Neural cell (in vitro differentiated cells): ENCODE measurements around the gene C10orf143. TPM values are rescaled to one million over a fixed set of nuclear protein-coding genes. Genes with fewer than 3 reads are reported as not detected.
A peak's percentile ranks its signal among the peaks of the same experiment; 100 is the strongest.

Experiments used
- H2AFZ ChIP-seq: fragments of 200-600, 300-800 bp; sonication (generic), shearing (Covaris generic); 2 replicates; pipeline ENCODE4 v1.6.0; 2014; ENCODE audit warnings: low read depth, mild to moderate bottlenecking, antibody characterized with exemption, low read length, moderate library complexity
- H3F3A ChIP-seq: fragments of 200-600 bp; shearing (Covaris generic); 2 replicates; pipeline ENCODE4 v1.6.1; 2016; ENCODE audit warnings: mild to moderate bottlenecking, moderate library complexity, mixed read lengths, antibody characterized with exemption, low read length; ENCODE audit not compliant: insufficient read depth, poor library complexity, severe bottlenecking
- H3K27ac ChIP-seq: fragments of 200-600, 300-800 bp; sonication (generic), shearing (Covaris generic); 2 replicates; pipeline ENCODE4 v1.5.1; 2014; ENCODE audit warnings: mild to moderate bottlenecking, low read length, moderate library complexity
- H3K27me3 ChIP-seq: fragments of 300-800, 200-600 bp; sonication (generic), shearing (Covaris generic); 2 replicates; pipeline ENCODE4 v1.6.0; 2014; ENCODE audit warnings: mild to moderate bottlenecking, low read depth, low read length, moderate library complexity; ENCODE audit not compliant: insufficient read depth
- H3K36me3 ChIP-seq: fragments of 300-800, 200-600 bp; sonication (generic), shearing (Covaris generic); 2 replicates; pipeline ENCODE4 v1.5.1; 2014; ENCODE audit warnings: mild to moderate bottlenecking, antibody characterized with exemption, low read length, moderate library complexity; ENCODE audit not compliant: insufficient read depth
- H3K4me2 ChIP-seq: fragments of 300-800, 200-600 bp; sonication (generic), shearing (Covaris generic); 2 replicates; pipeline ENCODE4 v1.6.0; 2014; ENCODE audit warnings: mild to moderate bottlenecking, low read length
- H3K4me3 ChIP-seq: fragments of 300-800, 200-600 bp; sonication (generic), shearing (Covaris generic); 2 replicates; pipeline ENCODE4 v1.5.1; 2014; ENCODE audit warnings: mild to moderate bottlenecking, low read length, moderate library complexity
- H3K79me2 ChIP-seq: fragments of 200-600 bp; shearing (Covaris generic); replicated peaks from 2 replicates; pipeline ENCODE4 v1.6.0; 2014; ENCODE audit warnings: mild to moderate bottlenecking, low read length, moderate library complexity; ENCODE audit not compliant: insufficient read depth
- H3K9ac ChIP-seq: fragments of 300-800, 200-600 bp; sonication (generic), shearing (Covaris generic); 2 replicates; pipeline ENCODE4 v1.6.1; 2016; ENCODE audit warnings: mild to moderate bottlenecking, low read length, mixed read lengths
- H3K9me2 ChIP-seq: fragments of 200-600 bp; shearing (Covaris generic); 2 replicates; pipeline ENCODE4 v1.6.1; 2016; ENCODE audit warnings: mild to moderate bottlenecking, low read length, mixed read lengths; ENCODE audit not compliant: insufficient read depth
- H3K9me3 ChIP-seq: fragments of 200-600, 300-800 bp; sonication (generic), shearing (Covaris generic); 2 replicates; pipeline ENCODE4 v1.6.1; 2016; ENCODE audit warnings: mild to moderate bottlenecking, mixed run types, low read length, moderate library complexity, mixed read lengths
- H4K20me1 ChIP-seq: fragments of 200-600 bp; shearing (Covaris generic); 2 replicates; pipeline ENCODE4 v1.6.1; 2016; ENCODE audit warnings: mild to moderate bottlenecking, mixed run types; ENCODE audit not compliant: insufficient read depth
- EP300 ChIP-seq: fragments of 450-650 bp; conservative IDR thresholded peaks from 2 replicates; pipeline ENCODE4 v1.6.1; 2014; ENCODE audit warnings: antibody characterized with exemption, mild to moderate bottlenecking, moderate library complexity; ENCODE audit not compliant: poor library complexity, severe bottlenecking
- EZH2 ChIP-seq: fragments of 200-600, 300-800 bp; shearing (Covaris generic), sonication (generic); IDR thresholded peaks from 2 replicates; pipeline ENCODE4 v1.6.1; 2014; ENCODE audit warnings: antibody characterized with exemption, low read length, borderline replicate concordance, mild to moderate bottlenecking; ENCODE audit not compliant: insufficient read depth, poor library complexity, severe bottlenecking
- MXI1 ChIP-seq: fragments of 450-650 bp; conservative IDR thresholded peaks from 2 replicates; pipeline ENCODE4 v1.6.1; 2014; ENCODE audit warnings: antibody characterized with exemption, mild to moderate bottlenecking; ENCODE audit not compliant: poor library complexity, severe bottlenecking
- POLR2AphosphoS5 ChIP-seq: IDR thresholded peaks from 2 replicates; pipeline ENCODE4 v1.6.1; 2012
- RAD21 ChIP-seq: fragments of 450-650 bp; conservative IDR thresholded peaks from 2 replicates; pipeline ENCODE4 v1.6.1; 2014; ENCODE audit warnings: antibody characterized with exemption, mild to moderate bottlenecking, moderate library complexity
- SMC3 ChIP-seq: fragments of 450-650 bp; conservative IDR thresholded peaks from 2 replicates; pipeline ENCODE4 v1.6.1; 2014; ENCODE audit warnings: antibody characterized with exemption, mild to moderate bottlenecking, moderate library complexity; ENCODE audit not compliant: poor library complexity
- TAF1 ChIP-seq: IDR thresholded peaks from 2 replicates; pipeline ENCODE4 v1.6.1; 2012; ENCODE audit warnings: low read depth
- polyA plus RNA-seq: library from polyadenylated mRNA; depleted of rRNA; stranded (reverse); fragments of >200 nt; gene quantifications from 2 replicates; pipeline ENCODE4 v1.2.3, GENCODE V29; 2014
- TF ChIP-seq, protein P1 (sequence below): fragments of 450-650 bp; IDR thresholded peaks from 2 replicates; pipeline ENCODE4 v1.5.1; 2014; ENCODE audit warnings: antibody characterized with exemption, mild to moderate bottlenecking, moderate library complexity; ENCODE audit not compliant: poor library complexity, severe bottlenecking
- TF ChIP-seq, protein P2 (sequence below): IDR thresholded peaks from 2 replicates; pipeline ENCODE4 v1.6.1; 2012; ENCODE audit warnings: borderline replicate concordance

Gene C10orf143
- polyA plus RNA-seq, 1 donor from 2014 or later: 1.4 TPM

DNA sequence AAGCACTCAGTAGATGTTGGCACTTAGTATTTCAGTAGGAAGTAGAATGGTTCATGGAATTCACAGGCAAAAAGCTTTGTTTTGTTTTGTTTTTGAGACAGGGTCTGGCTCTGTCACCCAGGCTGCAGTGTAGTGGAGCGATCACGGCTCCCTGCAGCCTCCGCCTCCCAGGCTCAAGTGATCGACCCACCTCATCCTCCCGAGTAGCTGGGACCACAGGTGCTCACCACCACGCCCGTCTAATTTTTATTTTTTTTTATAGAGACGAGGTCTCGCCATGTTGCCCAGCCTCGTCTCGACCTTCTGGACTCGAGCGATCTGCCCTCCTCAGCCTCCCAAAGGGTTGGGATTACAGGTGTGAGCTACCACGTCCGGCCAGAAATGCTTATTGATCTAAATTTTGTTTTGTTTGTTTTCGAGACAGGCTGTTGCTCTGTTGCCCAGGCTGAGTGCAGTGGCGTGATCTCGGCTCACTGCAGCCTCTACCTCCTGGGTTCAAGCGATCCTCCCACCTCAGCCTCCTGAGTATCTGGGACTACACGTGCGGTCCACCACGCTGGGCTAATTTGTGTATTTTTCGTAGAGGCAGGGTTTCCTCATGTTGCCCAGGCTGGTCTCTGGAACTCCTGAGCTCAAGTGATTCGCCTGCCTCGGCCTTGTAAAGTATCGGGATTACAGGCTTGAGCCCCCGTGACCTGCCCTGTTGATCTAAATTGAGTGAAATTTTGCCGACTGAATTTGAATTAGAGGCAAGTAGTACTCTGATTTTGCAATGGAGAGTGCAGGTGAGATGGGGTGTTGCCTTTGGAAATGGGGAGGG lies 27.2 kb upstream of the C10orf143 start:
- no peaks in the 10 kb centered on the region for H3K9me3 ChIP-seq
- H2AFZ ChIP-seq: no peak overlapping the region
- H3K79me2 ChIP-seq: peaks cover 49% of the 10 kb centered on the region
- peak overlapping the region; percentile 91 for H3K4me3 ChIP-seq
- no peaks in the 10 kb centered on the region for H4K20me1 ChIP-seq
- no peak overlapping the region for H3K27ac ChIP-seq
- H3K9ac ChIP-seq: peak overlapping the region; percentile 79
- no peaks in the 10 kb centered on the region for H3K9me2 ChIP-seq
- no peaks in the 10 kb centered on the region for H3K27me3 ChIP-seq
- TF ChIP-seq EZH2: no peak
- TF ChIP-seq EP300: no peak
- TF ChIP-seq, protein P1, sequence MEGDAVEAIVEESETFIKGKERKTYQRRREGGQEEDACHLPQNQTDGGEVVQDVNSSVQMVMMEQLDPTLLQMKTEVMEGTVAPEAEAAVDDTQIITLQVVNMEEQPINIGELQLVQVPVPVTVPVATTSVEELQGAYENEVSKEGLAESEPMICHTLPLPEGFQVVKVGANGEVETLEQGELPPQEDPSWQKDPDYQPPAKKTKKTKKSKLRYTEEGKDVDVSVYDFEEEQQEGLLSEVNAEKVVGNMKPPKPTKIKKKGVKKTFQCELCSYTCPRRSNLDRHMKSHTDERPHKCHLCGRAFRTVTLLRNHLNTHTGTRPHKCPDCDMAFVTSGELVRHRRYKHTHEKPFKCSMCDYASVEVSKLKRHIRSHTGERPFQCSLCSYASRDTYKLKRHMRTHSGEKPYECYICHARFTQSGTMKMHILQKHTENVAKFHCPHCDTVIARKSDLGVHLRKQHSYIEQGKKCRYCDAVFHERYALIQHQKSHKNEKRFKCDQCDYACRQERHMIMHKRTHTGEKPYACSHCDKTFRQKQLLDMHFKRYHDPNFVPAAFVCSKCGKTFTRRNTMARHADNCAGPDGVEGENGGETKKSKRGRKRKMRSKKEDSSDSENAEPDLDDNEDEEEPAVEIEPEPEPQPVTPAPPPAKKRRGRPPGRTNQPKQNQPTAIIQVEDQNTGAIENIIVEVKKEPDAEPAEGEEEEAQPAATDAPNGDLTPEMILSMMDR: no peak
- TF ChIP-seq POLR2AphosphoS5: no peak
- no peak for TF ChIP-seq TAF1
- TF ChIP-seq, protein P2, sequence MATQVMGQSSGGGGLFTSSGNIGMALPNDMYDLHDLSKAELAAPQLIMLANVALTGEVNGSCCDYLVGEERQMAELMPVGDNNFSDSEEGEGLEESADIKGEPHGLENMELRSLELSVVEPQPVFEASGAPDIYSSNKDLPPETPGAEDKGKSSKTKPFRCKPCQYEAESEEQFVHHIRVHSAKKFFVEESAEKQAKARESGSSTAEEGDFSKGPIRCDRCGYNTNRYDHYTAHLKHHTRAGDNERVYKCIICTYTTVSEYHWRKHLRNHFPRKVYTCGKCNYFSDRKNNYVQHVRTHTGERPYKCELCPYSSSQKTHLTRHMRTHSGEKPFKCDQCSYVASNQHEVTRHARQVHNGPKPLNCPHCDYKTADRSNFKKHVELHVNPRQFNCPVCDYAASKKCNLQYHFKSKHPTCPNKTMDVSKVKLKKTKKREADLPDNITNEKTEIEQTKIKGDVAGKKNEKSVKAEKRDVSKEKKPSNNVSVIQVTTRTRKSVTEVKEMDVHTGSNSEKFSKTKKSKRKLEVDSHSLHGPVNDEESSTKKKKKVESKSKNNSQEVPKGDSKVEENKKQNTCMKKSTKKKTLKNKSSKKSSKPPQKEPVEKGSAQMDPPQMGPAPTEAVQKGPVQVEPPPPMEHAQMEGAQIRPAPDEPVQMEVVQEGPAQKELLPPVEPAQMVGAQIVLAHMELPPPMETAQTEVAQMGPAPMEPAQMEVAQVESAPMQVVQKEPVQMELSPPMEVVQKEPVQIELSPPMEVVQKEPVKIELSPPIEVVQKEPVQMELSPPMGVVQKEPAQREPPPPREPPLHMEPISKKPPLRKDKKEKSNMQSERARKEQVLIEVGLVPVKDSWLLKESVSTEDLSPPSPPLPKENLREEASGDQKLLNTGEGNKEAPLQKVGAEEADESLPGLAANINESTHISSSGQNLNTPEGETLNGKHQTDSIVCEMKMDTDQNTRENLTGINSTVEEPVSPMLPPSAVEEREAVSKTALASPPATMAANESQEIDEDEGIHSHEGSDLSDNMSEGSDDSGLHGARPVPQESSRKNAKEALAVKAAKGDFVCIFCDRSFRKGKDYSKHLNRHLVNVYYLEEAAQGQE: no peak
- no peak for TF ChIP-seq MXI1
- no peak for TF ChIP-seq RAD21
- TF ChIP-seq SMC3: no peak
- no peaks in the 10 kb centered on the region for H3F3A ChIP-seq
- no peaks in the 10 kb centered on the region for H3K36me3 ChIP-seq
- H3K4me2 ChIP-seq: peak overlapping the region; percentile 93

DNA sequence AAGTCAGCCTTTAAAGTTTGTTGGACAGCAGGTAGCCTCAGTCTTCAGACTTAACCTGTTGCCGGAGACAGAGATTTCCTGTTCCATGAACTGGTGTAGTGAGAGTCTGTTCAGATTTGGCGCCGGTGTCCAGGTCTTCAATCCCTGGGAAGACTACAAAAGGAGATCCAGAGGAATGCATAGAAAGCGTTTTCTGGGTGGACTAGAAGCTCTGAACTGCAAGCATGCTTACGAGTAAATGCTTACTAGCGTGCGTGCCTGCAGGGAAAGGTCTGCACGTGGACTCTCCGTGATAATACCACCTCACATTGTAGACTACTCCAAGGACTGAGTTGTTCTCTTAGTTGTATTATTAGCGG lies 26.4 kb upstream of the C10orf143 start:
- no peaks in the 10 kb centered on the region for H3K9me2 ChIP-seq
- TF ChIP-seq, protein P2: no peak
- peak; percentile 86 for TF ChIP-seq MXI1
- H3F3A ChIP-seq: no peaks in the 10 kb centered on the region
- no peaks in the 10 kb centered on the region for H3K27me3 ChIP-seq
- peak overlapping the region; percentile 93 for H3K4me2 ChIP-seq
- no peaks in the 10 kb centered on the region for H3K9me3 ChIP-seq
- peaks cover 48% of the 10 kb centered on the region for H3K79me2 ChIP-seq
- no peaks in the 10 kb centered on the region for H4K20me1 ChIP-seq
- no peaks in the 10 kb centered on the region for H3K36me3 ChIP-seq
- H3K27ac ChIP-seq: no peak overlapping the region
- peak overlapping the region; percentile 79 for H3K9ac ChIP-seq
- peak overlapping the region; percentile 91 for H3K4me3 ChIP-seq
- H2AFZ ChIP-seq: no peak overlapping the region
